Stimulated activated CD4-positive, alpha-beta T cell treated with anti-CD3 and anti-CD28 coated beads, Interleukin-1b, Interleukin-23, amount 100 ng/mL, for 4 hours (primary cell): ENCODE measurements around the gene KIZ.

Experiments used
- DNase-seq, 2 donors: peaks; one replicate each; pipeline ENCODE4 v3.0.0-alpha.2; 2020; ENCODE audit warnings: low read depth in 2 of 2

KIZ gene

DNA sequence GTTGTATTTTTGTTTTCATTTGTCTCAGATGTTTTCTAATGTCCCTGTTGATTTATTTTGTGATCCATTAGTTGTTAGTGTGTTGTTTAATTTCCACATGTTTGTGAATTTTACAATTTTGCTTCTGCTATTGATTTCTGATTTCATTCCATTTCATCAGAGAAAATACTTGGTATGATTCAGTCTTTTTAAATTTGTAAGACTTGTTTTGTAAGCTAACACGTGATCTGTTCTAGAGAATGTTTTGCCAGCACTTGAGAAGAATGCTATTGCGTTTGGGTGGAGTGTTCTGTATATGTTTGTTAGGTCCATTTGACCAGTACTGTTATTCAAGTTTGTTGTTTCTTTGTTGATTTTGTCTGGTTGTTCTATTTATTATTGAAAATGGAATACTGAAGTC, 53.9 kb downstream of the KIZ start:
- DNase-seq, result no peak

DNA sequence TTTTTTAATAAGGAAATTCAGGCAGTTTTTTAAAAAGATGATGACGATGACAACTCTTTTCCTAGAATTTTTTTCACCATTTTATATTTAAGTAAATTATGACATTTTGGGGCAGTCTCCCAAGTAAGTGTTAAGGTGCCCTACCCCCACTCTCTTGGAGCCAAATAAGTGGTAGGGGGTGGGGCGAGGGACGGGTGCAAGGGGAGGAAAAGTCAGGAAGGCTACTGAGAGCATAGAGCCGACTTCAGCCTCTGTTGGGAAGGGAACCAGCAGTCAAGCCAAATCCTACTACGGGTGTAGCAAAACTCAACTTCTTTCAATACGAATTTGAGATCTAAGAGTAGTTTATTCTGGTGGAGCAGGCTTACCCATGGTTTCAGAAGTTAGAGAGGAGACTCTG, 54.4 kb downstream of the KIZ start:
- DNase-seq, result no peak

DNA sequence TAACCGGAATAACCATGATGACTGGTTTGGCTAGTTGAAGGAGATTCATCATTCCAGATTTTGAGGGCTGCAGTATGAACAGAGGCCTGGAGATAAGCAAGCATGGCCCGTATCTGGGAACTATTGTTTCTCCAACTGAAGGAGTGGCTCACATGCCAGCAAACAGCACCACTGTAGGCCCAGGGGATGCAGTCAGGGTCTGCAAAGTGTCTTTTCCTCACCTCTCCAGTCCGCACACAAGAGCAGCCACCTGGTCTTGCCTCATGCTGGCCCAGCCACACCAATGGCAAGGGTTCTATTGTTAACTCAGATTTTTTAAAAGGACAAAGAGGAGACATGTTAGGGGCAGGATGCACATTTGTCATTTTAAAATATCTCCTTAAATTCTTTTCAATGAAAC, 55.1 kb downstream of the KIZ start:
- DNase-seq, result no peak

DNA sequence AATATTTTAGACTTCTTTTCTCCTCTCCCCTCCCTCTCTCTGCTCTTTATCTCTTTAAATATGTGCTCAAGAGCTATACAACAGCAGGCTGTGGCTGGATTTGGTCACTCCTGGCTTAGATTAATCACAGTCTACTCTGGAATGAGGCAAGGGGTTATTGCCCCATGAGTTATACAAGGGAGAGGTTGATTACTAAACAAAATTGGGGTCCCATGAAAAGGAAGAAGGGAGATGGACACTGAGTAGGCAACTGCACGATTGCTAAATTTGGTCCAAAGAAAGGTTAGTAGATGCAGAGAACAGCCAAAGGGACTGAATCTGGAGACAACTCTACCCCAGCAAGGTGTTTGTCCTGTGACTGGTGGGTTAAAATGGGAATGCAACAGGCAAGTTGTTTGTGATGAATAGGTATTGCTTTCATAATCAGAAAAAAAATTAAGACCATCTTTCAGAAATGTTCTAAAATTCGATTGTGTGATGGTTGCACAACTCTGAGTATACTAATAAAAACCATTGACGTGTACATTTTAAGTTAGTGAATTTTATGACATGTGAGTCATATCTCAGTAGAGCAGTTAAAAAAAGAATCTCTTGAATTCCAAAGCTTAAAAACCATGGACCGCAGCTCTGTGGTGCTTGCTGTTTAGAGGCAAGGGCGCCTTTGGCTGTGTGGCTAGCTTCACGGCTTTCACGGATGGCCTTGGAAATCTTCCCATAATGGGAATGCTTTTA, 57.1 kb downstream of the KIZ start:
- DNase-seq, result no peak

DNA sequence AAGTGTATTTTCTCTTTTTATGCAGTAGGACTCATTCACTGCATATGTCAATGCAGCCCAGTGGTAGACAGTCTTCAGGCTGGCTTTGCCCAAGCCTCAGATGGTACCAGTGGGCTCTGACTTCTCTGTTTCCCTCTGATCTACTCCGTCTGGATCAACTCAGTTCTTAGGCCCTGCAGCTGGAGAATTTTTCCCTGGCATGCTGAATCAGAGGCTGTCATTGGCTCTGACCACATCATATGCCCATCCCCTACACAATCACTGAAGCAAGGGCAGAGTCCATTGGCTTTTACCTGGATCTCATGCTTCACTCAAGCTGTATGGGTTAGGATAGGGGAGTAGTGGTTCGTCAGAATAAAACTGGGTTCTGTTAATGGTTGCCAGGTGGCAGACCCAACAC, 57.8 kb downstream of the KIZ start:
- no peak for DNase-seq

DNA sequence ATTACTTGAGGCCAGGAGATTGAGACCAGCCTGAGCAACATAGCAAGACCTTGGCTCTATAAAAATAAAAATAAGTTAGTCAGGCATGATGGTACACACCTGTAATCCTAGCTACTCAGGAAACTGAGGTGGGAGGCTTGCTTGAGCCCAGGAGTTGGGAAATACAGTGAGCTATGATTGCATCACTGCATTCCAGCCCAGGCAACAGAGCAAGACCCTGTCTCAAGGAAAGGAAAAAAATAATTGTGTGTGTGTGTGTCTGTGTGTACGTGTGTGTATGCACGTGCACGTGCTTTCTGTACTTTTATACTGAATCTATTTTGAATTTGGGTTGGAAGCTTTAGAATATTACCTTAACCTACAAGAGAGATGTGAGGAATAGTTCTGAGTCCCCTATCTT, 58.9 kb downstream of the KIZ start:
- DNase-seq, result no peak

DNA sequence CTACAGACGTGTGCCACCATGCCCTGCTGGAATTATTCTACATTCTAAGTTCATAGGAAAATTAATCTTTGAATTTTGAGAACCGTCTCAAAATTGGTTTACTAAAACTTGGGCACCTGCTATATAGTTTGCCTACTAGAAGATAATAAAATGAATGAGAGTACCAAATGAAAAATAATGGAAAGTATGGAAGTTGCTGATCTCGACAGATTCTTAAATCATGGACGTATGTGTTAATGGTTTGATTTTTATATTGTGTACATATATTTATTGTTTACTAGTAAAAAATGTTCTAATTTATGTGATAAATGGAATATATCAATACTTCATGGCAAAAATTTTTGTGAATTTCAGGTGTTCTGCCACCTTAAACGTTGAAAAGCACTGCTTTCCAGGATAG, 60.0 kb downstream of the KIZ start:
- DNase-seq, result no peak

DNA sequence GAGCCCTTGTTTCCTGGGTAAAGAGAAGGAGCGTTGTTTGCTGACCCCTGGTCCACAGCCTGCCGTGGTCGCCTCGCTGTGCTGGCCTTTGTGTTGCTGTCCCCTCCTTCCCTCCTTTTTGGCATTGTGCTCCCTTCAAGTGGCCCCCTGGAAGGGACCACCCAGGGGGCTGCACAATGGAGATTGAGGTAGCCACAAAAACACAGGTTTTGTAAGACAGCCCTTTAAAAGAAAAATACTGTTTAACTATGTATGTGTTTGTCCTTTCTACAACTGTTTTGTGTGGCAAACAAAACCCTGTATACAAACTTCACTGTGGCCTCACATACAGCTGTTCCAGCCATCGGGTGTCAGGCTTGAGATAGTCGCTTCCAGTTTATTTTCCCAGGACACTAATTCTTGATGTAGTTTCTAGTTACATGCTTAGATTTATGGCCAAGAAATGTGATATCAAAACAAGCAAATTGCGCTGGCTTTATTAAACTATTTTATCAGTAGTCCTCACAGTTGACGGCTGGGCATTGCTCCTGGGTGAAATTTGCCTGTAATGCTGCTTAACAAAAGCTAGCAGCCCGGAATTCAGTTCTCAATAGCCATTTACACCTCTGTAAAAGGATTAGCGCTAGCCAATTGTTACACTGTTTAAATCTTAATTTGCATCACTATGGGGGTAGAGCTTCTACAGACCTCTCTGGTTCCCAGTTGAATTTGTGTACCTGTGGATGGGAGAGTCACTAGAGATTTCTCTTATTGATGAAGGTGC, 64.1 kb downstream of the KIZ start:
- DNase-seq, result no peak

DNA sequence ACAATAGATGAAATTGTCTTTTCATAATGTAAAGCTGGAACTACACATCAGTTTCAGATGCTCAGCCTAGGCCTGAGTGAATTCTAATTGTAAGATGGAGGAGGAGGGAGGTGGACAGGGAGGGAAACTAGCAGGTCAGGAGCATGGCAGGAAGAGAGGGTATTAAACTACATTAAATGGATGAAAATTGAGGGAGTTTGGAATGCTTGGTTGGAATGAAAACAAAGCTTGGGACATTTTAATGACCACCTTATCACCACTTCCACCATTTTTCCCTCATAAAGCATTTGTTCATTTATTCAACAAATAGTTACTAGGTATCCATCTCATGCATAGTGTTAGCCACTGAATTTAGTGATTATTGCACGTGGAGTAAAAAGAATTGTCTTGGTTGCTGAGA, 65.0 kb downstream of the KIZ start:
- DNase-seq, result no peak

DNA sequence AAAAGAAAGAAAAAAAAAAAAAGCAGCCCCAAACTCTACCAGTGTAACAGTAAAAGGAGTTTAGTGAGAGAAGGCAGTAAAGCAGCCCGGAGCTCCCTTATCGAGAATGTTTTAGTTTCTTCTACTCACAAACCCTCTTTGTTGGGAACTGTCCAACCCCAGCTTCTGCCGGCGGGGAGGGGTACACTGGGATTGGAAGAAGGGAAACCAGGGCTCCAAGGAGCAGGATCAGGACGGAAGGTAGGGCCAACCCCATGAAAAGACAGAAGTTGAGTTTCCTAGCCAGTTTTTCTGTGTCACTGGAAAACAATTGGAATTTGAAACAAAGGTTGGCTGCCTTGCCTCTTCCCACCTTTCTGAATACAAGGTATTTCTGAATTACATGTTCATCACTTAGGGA, 66.0 kb downstream of the KIZ start:
- DNase-seq, result no peak

DNA sequence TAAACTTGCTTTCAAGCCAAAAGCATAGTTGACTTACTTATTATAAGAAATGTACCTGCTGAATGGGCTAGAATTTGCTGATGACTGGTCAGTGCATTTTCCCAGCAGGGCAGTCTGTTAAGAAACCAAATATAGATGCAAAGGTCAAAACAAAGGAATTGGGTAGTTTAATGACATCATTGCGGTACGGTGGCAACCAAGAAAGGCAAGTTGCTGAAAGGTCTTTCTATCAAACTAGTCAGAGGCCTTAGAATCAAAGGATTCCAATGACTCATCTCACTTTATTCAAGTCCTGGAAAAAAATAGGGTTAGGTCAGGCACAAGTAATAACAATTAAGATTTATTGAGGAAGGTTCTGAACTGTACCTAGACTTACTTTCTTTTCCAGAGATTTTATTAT, 76.4 kb downstream of the KIZ start:
- no peak for DNase-seq

DNA sequence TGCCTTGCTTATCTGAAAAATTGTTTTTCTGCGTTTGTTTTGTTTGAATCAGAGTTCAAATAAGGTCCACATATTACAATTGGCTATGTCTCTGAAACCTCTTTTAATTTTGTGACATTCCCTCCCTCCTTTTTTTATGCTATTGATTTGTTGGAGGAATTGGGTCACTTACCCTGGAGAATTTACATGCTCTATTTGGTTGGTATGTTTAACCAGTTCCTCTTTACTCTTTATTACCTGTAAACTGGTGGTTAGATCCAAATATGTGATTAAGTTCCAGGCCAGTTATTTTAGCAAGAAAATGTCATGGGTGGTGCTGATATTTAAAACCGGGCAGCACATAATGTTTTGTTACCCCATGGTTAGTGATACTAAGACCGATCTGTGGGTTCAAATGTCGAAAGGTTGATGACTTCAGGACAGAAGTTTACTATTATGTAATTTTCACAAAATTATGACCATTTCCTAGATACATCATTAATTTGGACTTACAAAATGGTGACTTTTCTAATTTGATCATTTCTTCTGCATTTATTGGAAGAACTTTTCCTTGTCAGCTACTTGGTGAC, 77.3 kb downstream of the KIZ start:
- no peak for DNase-seq

DNA sequence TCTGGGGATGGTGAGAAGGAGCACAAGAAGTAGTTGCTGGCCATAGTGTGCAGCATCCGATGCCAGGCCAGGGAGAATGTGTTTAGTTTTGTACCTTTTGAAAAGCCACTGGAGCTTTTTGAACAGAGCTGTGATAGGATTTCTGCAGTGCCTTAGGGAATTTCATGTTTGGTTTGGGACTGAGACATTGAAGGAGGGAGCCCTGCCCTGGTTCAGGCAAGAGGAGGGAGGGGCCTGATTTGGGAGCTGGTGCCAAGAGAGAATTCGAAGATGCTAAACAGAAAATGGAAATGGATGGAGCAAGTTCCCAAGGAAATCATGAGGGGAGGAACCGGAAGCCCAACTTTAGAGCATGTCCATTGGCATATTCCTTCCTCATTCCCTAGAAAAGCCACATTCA, 80.7 kb downstream of the KIZ start:
- no peak for DNase-seq

DNA sequence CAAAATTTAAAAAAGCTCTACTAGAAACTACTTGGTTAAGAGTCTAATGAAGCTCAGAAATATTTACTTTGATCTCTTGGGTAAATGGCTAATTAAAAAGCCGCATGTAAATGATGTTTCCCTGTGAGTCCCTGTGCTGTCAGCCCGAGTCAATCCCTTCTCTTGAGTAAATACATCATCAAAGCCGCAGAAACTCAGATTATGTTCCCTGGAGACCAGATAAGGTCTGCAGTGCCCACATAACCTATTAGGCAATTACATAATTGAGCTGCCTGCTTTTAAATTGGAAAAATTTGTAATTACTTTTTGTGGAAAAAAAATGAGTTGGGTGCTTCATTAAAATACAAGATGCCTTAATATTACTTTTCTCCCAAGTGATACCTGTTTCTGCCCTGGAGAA, 83.1 kb downstream of the KIZ start:
- no peak for DNase-seq

DNA sequence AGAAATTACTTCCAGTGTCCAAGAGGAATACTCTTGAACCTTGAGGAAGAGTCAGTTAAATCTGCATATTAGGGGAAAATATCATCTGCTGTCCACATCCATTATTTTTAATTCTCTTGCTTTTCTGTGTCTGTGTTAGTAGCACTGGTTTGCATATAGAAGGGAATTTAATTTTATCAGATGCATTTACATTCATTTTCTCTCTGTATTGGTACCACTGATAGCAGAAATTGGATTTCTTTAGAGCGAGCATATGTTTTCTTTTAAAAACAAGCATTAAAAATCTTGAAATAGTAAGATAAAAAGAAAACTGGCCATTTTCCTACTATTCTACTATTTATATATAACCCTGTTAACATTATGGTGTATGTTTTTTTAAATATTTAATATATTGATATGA, 83.8 kb downstream of the KIZ start:
- DNase-seq, result no peak

DNA sequence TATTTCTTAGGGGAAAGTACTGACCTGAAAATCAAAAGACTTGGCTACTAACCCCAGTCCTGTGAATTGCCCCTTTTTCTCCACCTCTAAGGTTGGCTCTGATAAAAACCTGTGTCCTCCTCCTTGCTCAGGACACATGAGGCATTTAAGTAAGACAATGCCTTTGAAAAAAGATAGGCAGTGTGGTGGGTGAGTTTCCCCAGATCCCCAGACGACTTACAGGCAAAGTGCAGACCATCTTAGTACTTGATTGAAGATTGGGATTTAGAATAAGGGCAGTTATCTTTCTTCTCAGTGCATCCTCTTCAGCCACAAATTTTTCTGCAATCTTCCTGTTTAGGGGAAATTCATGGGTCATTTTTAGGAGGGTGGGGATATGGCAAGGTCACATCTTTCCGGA, 87.8 kb downstream of the KIZ start:
- DNase-seq, result no peak

DNA sequence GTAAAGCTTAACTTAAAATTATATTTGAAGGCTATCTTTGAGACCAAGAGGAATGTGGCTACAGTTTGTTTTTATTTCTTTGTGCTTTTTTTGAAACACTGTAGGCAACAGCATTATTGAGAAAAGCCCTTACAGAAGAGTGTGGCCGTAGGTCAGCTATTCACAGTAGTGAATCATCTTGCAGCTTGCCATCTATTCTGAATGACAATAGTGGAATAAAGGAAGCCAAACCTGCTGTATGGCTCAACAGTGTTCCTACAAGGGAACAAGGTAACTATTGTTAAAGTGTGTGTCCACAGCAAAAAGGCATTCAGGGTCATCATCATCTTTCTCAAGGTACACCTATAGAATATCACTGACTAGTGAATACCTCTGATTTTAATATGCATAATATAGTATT, 88.5 kb downstream of the KIZ start:
- no peak for DNase-seq

DNA sequence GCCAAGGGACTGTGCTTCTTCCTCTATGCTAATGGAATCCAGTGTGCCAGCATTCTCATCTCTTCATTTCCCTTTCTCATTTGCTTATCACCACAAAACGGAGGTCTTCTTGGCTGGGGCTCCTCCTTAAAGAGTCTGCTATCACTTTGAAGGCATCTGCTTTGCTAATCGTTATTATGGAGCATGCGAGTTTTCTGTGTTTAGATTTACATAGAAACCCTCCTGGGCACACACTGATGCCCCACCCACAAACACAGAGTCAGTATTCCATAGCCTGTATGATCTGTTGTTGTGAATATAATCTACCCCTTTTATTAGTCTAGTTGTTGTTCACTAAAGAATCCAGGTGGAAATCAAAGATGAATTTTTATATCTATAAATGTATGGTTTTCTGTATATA, 93.8 kb downstream of the KIZ start:
- no peak for DNase-seq

DNA sequence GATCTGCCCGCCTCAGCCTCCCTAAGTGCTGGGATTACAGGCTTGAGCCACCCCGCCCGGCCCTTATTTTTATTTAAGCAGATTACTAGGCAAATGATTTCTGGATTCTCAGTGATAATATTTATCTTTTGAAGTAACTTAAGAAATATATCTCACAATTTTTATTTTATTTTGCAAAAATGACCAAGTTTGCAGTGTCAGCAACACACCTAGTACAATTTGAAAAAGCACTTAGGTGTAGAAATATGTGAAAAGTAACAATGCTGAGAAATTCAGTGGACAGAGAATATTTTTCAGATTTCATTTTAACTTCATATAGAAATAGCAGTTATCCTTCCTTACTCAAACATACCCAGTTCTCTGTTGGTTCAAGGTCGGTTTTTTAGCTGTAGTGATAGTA, 98.3 kb downstream of the KIZ start:
- no peak for DNase-seq

DNA sequence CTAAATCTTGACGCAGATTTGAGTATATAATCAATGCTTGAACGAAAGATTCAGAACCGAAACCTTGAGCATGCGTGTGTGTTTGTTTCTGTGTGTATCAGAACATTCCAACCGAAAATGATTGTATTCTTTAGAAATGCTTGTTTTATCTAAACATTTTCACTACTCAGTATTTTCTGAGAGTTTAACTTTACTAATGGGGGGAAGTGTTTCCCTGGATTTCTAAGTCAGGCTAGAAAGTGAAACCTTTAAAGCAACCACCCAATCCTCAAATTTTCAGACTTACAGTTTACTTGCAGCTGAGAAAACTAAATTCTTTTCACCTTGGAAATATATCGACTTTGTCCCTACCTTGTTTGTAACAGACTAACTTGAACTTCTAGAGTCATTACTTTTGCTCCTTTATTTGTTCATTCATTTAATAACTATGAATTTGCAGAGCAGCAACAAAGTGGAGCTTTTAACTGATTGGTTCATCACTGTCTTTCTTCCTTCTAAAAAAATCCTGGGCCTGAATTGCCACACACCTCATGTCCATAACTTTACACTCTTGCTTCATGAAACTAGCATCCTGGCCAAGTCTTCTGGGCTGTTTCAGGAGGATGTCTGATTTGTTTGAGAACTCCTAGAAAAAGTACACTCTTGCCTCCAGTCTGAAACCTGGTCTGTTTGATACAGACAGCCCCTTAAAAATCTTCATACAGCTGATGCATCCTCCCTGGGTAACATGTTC, 99.5 kb downstream of the KIZ start:
- no peak for DNase-seq

DNA sequence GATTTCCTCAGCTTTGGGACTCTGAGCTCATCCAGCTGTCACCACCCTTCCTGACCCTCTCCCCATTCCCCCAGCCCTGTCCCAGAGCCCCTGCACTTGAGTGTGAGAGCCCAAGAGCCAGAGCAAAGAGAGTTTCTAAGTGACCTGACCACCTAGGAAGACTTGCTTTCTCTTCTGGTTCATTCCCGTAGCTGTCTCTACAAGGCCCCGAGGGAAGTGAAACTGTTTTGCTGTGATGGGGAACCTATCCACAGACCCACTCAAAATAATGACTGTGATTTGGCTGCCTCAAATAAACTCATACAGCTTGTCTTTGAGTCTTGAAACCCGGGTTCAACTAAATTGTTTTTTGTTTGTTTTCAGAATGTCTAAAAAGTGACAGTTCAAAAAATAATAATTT, 102.6 kb downstream of the KIZ start:
- DNase-seq, result no peak

DNA sequence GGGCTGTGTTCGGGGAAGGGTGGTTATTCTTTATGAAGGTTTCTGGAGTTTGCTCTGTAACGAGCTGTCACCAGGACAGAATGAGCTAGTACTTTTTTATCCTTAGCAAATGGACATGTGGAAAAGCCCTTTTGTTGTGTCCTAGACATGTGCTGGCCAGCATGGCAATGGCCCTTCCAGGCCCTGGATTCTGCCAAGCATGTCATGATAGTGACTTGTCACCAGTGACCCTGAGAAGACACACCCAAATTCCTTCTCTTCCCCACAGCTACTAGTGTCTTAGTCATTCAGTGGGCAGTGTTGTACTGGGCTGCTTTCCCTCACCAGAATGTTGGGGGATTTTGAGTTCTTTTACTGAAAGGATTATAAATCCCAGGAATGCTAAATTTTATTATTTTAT, 103.3 kb downstream of the KIZ start:
- DNase-seq, result no peak

DNA sequence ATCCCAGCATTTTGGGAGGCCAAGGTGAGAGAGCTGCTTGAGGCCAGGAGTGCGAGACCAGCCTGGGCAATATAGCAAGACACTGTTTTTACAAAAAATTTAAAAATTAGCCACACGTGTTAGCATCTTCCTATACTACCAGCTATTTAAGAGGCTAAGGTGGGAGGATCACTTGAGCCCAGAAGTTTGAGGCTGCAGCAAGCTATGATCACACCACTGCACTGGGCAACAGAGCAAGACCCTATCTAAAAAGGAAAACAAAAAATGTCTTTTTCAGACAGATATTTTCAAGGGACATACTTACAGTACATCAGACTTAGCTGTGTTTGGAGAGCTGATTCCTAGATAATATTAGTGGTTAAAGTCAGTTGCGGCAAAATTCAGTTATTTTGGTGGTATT, 104.3 kb downstream of the KIZ start:
- no peak for DNase-seq
